Liver (tissue), 9 donors: ENCODE results near the gene BPHL. TPM values are rescaled to one million over a fixed set of nuclear protein-coding genes. Genes with fewer than 3 reads are reported as not detected.

Experiments used
- DNase-seq: peaks from one replicate; pipeline ENCODE4 v3.0.0-alpha.2; 2017; ENCODE audit warnings: low spot score
- H3K27ac ChIP-seq, 2 donors: one replicate each; pipeline ENCODE4 v1.7.0; 2013; ENCODE audit warnings: inconsistent platforms in 2 of 2, low read length in 2 of 2, control low read depth in 1 of 2, low read depth in 1 of 2, mild to moderate bottlenecking in 1 of 2
- H3K27me3 ChIP-seq, 4 donors: one replicate each; pipeline versions ENCODE4 v1.6.1 to v1.7.0; 2013; ENCODE audit warnings: low read length in 3 of 4, inconsistent platforms in 1 of 4, mild to moderate bottlenecking in 1 of 4, moderate library complexity in 1 of 4; ENCODE audit not compliant: control insufficient read depth in 4 of 4, insufficient read depth in 4 of 4
- H3K36me3 ChIP-seq, 4 donors: one replicate each; pipeline versions ENCODE4 v1.6.1 to v1.7.0; 2013; ENCODE audit warnings: low read length in 3 of 4, mild to moderate bottlenecking in 3 of 4, low read depth in 1 of 4, moderate library complexity in 1 of 4; ENCODE audit not compliant: control insufficient read depth in 4 of 4, insufficient read depth in 3 of 4
- H3K4me1 ChIP-seq, 4 donors: one replicate each; pipeline versions ENCODE4 v1.6.1 to v1.7.0; 2013; ENCODE audit warnings: low read length in 3 of 4, mild to moderate bottlenecking in 3 of 4, moderate library complexity in 1 of 4; ENCODE audit not compliant: control insufficient read depth in 4 of 4, insufficient read depth in 4 of 4
- H3K4me3 ChIP-seq, 3 donors: one replicate each; pipeline versions ENCODE4 v1.6.1 to v1.7.0; 2013; ENCODE audit warnings: low read length in 3 of 3, control low read depth in 1 of 3, low read depth in 1 of 3, mild to moderate bottlenecking in 1 of 3
- H3K9ac ChIP-seq, 2 donors: one replicate each; pipeline ENCODE4 v1.7.0; 2013; ENCODE audit warnings: low read length in 2 of 2, mild to moderate bottlenecking in 2 of 2, moderate library complexity in 2 of 2, control low read depth in 1 of 2, low read depth in 1 of 2
- H3K9me3 ChIP-seq, 4 donors: one replicate each; pipeline versions ENCODE4 v1.6.1 to v1.7.0; 2013; ENCODE audit warnings: low read length in 3 of 4; ENCODE audit not compliant: control insufficient read depth in 4 of 4
- EGR1 ChIP-seq, 2 donors: IDR thresholded peaks; 2 replicates each; pipeline ENCODE4 v1.6.1; 2016 to 2018; ENCODE audit warnings: antibody characterized with exemption in 2 of 2, low read depth in 2 of 2
- FOXA1 ChIP-seq: IDR thresholded peaks from 2 replicates; pipeline ENCODE4 v1.6.1; 2016; ENCODE audit warnings: antibody characterized with exemption
- FOXA2 ChIP-seq: IDR thresholded peaks from 2 replicates; pipeline ENCODE4 v1.6.1; 2016; ENCODE audit warnings: antibody characterized with exemption
- GABPA ChIP-seq, 2 donors: IDR thresholded peaks in 1 of 2; conservative IDR thresholded peaks in 1 of 2; 2 replicates each; pipeline ENCODE4 v1.6.1; 2016; ENCODE audit warnings: antibody characterized with exemption in 2 of 2, mild to moderate bottlenecking in 1 of 2, moderate library complexity in 1 of 2
- HNF4A ChIP-seq, 2 donors: conservative IDR thresholded peaks; 2 replicates each; pipeline ENCODE4 v1.6.1; 2016; ENCODE audit warnings: antibody characterized with exemption in 2 of 2, mild to moderate bottlenecking in 2 of 2
- HNF4G ChIP-seq: IDR thresholded peaks from 2 replicates; pipeline ENCODE4 v1.6.1; 2016; ENCODE audit warnings: antibody characterized with exemption
- NR2F2 ChIP-seq: IDR thresholded peaks from 2 replicates; pipeline ENCODE4 v1.6.1; 2016; ENCODE audit warnings: antibody characterized with exemption
- RAD21 ChIP-seq, 2 donors: IDR thresholded peaks; 2 replicates each; pipeline ENCODE4 v1.6.1; 2016; ENCODE audit warnings: antibody characterized with exemption in 2 of 2, mild to moderate bottlenecking in 2 of 2
- RXRA ChIP-seq, 2 donors: IDR thresholded peaks; 2 replicates each; pipeline ENCODE4 v1.6.1; 2017 to 2018; ENCODE audit warnings: antibody characterized with exemption in 2 of 2, mild to moderate bottlenecking in 1 of 2
- SP1 ChIP-seq: IDR thresholded peaks from 2 replicates; pipeline ENCODE4 v1.6.1; 2018; ENCODE audit warnings: antibody characterized with exemption, mild to moderate bottlenecking
- TAF1 ChIP-seq: conservative IDR thresholded peaks from 2 replicates; pipeline ENCODE4 v1.6.1; 2016; ENCODE audit warnings: antibody characterized with exemption, mild to moderate bottlenecking
- YY1 ChIP-seq: IDR thresholded peaks from 2 replicates; pipeline ENCODE4 v1.6.1; 2016; ENCODE audit warnings: antibody characterized with exemption, mild to moderate bottlenecking
- WGBS: extraction: QIAGEN DNeasy Blood & Tissue Kit; methylation state at CpG from one replicate; pipeline ENCODE4 v1.1.7; 2013; 5-methylcytosine and 5-hydroxymethylcytosine counted together
- polyA plus RNA-seq, 2 donors: library from polyadenylated mRNA; stranded (reverse) in 1 of 2; unstranded in 1 of 2; fragments of 200-250 nt in 1 of 2; fragments of >200 nt in 1 of 2; fragmentation: Nextera tagmentation in 1 of 2; extraction: Ambion mirVana in 1 of 2; gene quantifications; one replicate each; pipeline versions ENCODE4 v1.2.1 to v1.2.3, GENCODE V29; 2013 to 2015
- total RNA-seq, 2 donors: library from RNA; depleted of rRNA; stranded (reverse); fragments of >200 nt; gene quantifications; one replicate each; pipeline ENCODE4 v1.2.3, GENCODE V29; 2014
- TF ChIP-seq, protein P1 (sequence below): IDR thresholded peaks from 2 replicates; pipeline ENCODE4 v1.6.1; 2016; ENCODE audit warnings: antibody characterized with exemption
- TF ChIP-seq, protein P2 (sequence below): IDR thresholded peaks from 2 replicates; pipeline ENCODE4 v1.6.1; 2016; ENCODE audit warnings: antibody characterized with exemption
- TF ChIP-seq, protein P3 (sequence below): IDR thresholded peaks from 2 replicates; pipeline ENCODE4 v1.6.1; 2016; ENCODE audit warnings: antibody characterized with exemption, mild to moderate bottlenecking
- donor health status: healthy.
- donor health status: healthy.
- donor health status: healthy.
- donor health status: healthy.
- donor health status: healthy.

Gene BPHL
- total and polyA plus RNA-seq, 4 donors: 16.0 to 90.8 (median 31.5) TPM

DNA sequence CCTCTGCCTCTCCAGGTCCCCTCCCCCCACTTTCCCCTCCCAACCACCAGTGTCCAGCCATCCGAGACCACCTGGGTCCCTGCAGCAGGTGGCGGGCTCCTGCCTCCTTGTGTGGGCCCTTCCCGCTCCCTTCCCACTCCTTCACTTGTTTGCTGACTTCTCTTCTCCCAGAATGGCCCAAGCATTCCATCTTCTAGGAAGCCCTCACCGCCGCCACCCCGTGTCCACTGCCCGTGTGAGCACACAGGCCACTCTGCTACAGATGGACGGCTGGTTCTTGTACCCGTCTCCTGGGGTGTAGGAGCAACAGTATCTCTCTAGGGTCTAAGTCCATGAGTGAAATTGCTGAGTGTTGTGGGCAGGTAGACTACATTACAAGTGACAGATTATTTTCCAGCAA is 15.0 kb downstream of the BPHL start:
- H3K9me3 ChIP-seq: no peaks in the 10 kb centered on the region
- H3K4me1 ChIP-seq: peaks cover 12 to 54% (median 34%) of the 10 kb centered on the region in 4 donors
- no peaks in the 10 kb centered on the region for H3K27me3 ChIP-seq
- H3K36me3 ChIP-seq: peaks cover 9 to 32% (median 24%) of the 10 kb centered on the region in 4 donors
- DNase-seq: no peak
- TF ChIP-seq HNF4G (no peak), YY1 (peak; percentile 14), GABPA (IDR thresholded peaks at IDR 0.05 in 1 of 2, conservative IDR thresholded peaks at IDR 0.05 in 1 of 2) (no peak), FOXA2 (no peak), HNF4A (conservative IDR thresholded peaks at IDR 0.05) (peak; percentile 62 to 64), TAF1 (no peak), EGR1 (IDR thresholded peaks at IDR 0.05; ENCODE audit: low read depth in 2 of 2) (no peak), NR2F2 (no peak), FOXA1 (no peak), RXRA (IDR thresholded peaks at IDR 0.05) (peak in 1 of 2 donors; percentile 7), SP1 (no peak)
- TF ChIP-seq, protein P1, sequence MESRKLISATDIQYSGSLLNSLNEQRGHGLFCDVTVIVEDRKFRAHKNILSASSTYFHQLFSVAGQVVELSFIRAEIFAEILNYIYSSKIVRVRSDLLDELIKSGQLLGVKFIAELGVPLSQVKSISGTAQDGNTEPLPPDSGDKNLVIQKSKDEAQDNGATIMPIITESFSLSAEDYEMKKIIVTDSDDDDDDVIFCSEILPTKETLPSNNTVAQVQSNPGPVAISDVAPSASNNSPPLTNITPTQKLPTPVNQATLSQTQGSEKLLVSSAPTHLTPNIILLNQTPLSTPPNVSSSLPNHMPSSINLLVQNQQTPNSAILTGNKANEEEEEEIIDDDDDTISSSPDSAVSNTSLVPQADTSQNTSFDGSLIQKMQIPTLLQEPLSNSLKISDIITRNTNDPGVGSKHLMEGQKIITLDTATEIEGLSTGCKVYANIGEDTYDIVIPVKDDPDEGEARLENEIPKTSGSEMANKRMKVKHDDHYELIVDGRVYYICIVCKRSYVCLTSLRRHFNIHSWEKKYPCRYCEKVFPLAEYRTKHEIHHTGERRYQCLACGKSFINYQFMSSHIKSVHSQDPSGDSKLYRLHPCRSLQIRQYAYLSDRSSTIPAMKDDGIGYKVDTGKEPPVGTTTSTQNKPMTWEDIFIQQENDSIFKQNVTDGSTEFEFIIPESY: no peak
- TF ChIP-seq, protein P2, sequence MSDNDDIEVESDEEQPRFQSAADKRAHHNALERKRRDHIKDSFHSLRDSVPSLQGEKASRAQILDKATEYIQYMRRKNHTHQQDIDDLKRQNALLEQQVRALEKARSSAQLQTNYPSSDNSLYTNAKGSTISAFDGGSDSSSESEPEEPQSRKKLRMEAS: no peak
- TF ChIP-seq, protein P3, sequence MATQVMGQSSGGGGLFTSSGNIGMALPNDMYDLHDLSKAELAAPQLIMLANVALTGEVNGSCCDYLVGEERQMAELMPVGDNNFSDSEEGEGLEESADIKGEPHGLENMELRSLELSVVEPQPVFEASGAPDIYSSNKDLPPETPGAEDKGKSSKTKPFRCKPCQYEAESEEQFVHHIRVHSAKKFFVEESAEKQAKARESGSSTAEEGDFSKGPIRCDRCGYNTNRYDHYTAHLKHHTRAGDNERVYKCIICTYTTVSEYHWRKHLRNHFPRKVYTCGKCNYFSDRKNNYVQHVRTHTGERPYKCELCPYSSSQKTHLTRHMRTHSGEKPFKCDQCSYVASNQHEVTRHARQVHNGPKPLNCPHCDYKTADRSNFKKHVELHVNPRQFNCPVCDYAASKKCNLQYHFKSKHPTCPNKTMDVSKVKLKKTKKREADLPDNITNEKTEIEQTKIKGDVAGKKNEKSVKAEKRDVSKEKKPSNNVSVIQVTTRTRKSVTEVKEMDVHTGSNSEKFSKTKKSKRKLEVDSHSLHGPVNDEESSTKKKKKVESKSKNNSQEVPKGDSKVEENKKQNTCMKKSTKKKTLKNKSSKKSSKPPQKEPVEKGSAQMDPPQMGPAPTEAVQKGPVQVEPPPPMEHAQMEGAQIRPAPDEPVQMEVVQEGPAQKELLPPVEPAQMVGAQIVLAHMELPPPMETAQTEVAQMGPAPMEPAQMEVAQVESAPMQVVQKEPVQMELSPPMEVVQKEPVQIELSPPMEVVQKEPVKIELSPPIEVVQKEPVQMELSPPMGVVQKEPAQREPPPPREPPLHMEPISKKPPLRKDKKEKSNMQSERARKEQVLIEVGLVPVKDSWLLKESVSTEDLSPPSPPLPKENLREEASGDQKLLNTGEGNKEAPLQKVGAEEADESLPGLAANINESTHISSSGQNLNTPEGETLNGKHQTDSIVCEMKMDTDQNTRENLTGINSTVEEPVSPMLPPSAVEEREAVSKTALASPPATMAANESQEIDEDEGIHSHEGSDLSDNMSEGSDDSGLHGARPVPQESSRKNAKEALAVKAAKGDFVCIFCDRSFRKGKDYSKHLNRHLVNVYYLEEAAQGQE: no peak
- H3K27ac ChIP-seq: peak overlapping the region; percentile 63 to 77
- peak overlapping the region in 1 of 3 donors; percentile 3 for H3K4me3 ChIP-seq
- 63% methylated on average over 9 of the region's 9 CpGs for WGBS
- no peak overlapping the region for H3K9ac ChIP-seq

DNA sequence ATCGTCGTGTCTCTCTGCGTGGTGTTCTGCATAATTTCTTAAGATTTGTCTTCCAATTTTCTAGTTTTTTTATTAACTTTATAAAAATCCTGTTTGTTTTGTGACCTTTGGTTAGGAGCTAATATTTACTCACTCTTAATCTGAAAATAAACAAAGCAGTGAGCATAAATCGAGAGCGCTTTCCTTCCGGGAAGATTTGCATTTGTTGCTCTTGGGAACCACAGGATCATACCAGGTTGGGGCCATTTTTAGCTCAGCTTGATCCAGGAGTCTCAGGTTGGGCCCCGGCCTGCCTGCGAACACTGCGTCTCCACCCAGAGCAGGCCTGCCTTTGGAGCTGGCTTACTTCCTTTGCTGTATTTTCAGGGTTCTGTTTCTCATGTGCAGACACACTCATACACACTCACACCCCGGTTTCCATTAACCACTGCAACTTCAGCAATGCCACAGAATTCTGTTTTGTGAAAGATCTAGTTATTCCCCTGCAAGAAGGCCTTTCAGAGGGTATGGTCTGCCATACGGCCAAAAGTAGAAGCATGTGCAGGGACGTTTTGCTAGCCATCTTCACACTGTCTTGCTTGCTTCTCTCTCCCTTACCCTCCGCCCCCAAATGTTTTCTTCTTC is 17.3 kb downstream of the BPHL start:
- 37% methylated on average over 13 of the region's 13 CpGs for WGBS

More for the DNA sequence above, 17.3 kb downstream of the BPHL start:
- no peaks in the 10 kb centered on the region for H3K27me3 ChIP-seq
- H3K36me3 ChIP-seq: peaks cover 0 to 17% (median 10%) of the 10 kb centered on the region in 4 donors
- no peaks in the 10 kb centered on the region for H3K9me3 ChIP-seq
- H3K9ac ChIP-seq: no peak overlapping the region
- DNase-seq: no peak
- peak in 1 of 2 donors; percentile 88 for TF ChIP-seq EGR1 (IDR thresholded peaks at IDR 0.05; ENCODE audit: low read depth in 2 of 2)
- TF ChIP-seq YY1: peak; percentile 91
- peak in 1 of 2 donors; percentile 26 for TF ChIP-seq RAD21 (IDR thresholded peaks at IDR 0.05)
- peak; percentile 77 for TF ChIP-seq FOXA2
- TF ChIP-seq, protein P2: peak; percentile 92
- no peak for TF ChIP-seq TAF1
- TF ChIP-seq HNF4A (conservative IDR thresholded peaks at IDR 0.05): peak; percentile 76
- peak; percentile 55 for TF ChIP-seq SP1
- no peak for TF ChIP-seq HNF4G
- TF ChIP-seq, protein P3: peak; percentile 43
- peak in 1 of 2 donors; percentile 22 for TF ChIP-seq GABPA (IDR thresholded peaks at IDR 0.05 in 1 of 2, conservative IDR thresholded peaks at IDR 0.05 in 1 of 2)
- peak; percentile 50 to 69 for TF ChIP-seq RXRA (IDR thresholded peaks at IDR 0.05)
- TF ChIP-seq NR2F2: no peak
- TF ChIP-seq FOXA1: peak; percentile 59
- no peak overlapping the region for H3K4me3 ChIP-seq
- H3K27ac ChIP-seq: peak overlapping the region; percentile 79 to 88
- H3K4me1 ChIP-seq: peaks cover 15 to 73% (median 53%) of the 10 kb centered on the region in 4 donors
